Neural crest cell (in vitro differentiated cells): ENCODE data around the gene PIK3C2G. TPM values are rescaled to one million over a fixed set of nuclear protein-coding genes. Genes with fewer than 3 reads are reported as not detected.

Experiments used
- DNase-seq: peaks from one replicate; pipeline ENCODE4 v3.0.0; 2021; ENCODE audit warnings: low read depth, mixed read lengths, low spot score
- H3K27ac Mint-ChIP-seq: one replicate; pipeline ENCODE4 v1.8.0; 2021; ENCODE audit warnings: mild to moderate bottlenecking, mixed read lengths; ENCODE audit not compliant: unreplicated experiment
- H3K27me3 Mint-ChIP-seq: 2 replicates; pipeline ENCODE4 v1.8.0; 2021; ENCODE audit warnings: low read depth, mild to moderate bottlenecking, mixed read lengths
- H3K36me3 Mint-ChIP-seq: 2 replicates; pipeline ENCODE4 v1.8.0; 2021; ENCODE audit warnings: low read depth, mild to moderate bottlenecking, mixed read lengths
- H3K4me1 Mint-ChIP-seq: 2 replicates; pipeline ENCODE4 v1.8.0; 2021; ENCODE audit warnings: mixed read lengths
- H3K4me3 Mint-ChIP-seq: one replicate; pipeline ENCODE4 v1.8.0; 2021; ENCODE audit warnings: mild to moderate bottlenecking, mixed read lengths
- H3K9me3 Mint-ChIP-seq: 2 replicates; pipeline ENCODE4 v1.8.0; 2021; ENCODE audit warnings: mixed read lengths
- CTCF ChIP-seq: fragments of 200-600 bp; sonication (generic); conservative IDR thresholded peaks from 2 replicates; pipeline ENCODE4 v1.5.0; 2021; ENCODE audit warnings: antibody characterized with exemption, mild to moderate bottlenecking
- total RNA-seq: library from RNA; stranded (reverse); gene quantifications from 2 replicates; pipeline ENCODE4 v1.2.1, GENCODE V29; 2021

The PIK3C2G gene
- total RNA-seq, 1 donor from 2014 or later: not detected

GRCh38 chr12:18414671-18415070, 153.4 kb downstream of the PIK3C2G start:
- no peak overlapping the region for H3K27ac Mint-ChIP-seq
- H3K4me3 Mint-ChIP-seq: no peak overlapping the region
- no peak for TF ChIP-seq CTCF

DNA sequence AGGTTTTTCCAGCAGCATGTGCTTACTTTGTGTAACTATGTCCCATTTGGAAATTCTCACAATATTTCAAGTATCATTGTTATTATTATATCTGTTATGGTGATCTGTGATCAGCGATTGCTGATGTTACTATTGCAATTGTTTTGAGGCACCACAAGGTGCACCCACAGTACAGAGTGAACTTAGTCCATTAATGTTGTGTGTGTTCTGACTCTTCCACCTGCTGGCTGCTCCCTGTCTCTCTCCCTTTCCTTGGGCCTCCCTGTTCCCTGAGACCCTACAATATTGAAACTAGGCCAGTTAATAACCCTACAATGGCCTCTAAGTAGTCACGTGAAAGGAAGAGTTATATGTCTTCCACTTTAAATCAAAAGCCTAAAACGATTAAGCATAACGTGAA, 153.9 kb downstream of the PIK3C2G start:
- no peak for TF ChIP-seq CTCF
- Mint-ChIP-seq H3K36me3 (no peaks in the 10 kb centered on the region), H3K27ac (no peak overlapping the region), H3K9me3 (peaks cover 4% of the 10 kb centered on the region), H3K27me3 (no peaks in the 10 kb centered on the region), H3K4me3 (no peak overlapping the region), H3K4me1 (no peaks in the 10 kb centered on the region)
- DNase-seq: no peak

More at GRCh38 chr12:18414671-18415070, 153.4 kb downstream of the PIK3C2G start:
- Mint-ChIP-seq H3K4me1 (no peaks in the 10 kb centered on the region), H3K27me3 (no peaks in the 10 kb centered on the region), H3K36me3 (no peaks in the 10 kb centered on the region), H3K9me3 (peaks cover 5% of the 10 kb centered on the region)
- DNase-seq: no peak

- Mint-ChIP-seq H3K36me3 (no peaks in the 10 kb centered on the region), H3K27ac (no peak overlapping the region), H3K4me1 (no peaks in the 10 kb centered on the region), H3K4me3 (no peak overlapping the region), H3K9me3 (peaks cover 4% of the 10 kb centered on the region), H3K27me3 (no peaks in the 10 kb centered on the region)
- no peak for TF ChIP-seq CTCF
- DNase-seq: no peak
These were observed 155.1 kb downstream of the PIK3C2G start for GRCh38 chr12:18416412-18416811.

GRCh38 chr12:18419311-18419710, 158.0 kb downstream of the PIK3C2G start:
- TF ChIP-seq CTCF: no peak
- Mint-ChIP-seq H3K36me3 (no peaks in the 10 kb centered on the region), H3K9me3 (peaks cover 4% of the 10 kb centered on the region), H3K4me1 (no peaks in the 10 kb centered on the region), H3K4me3 (no peak overlapping the region), H3K27me3 (no peaks in the 10 kb centered on the region), H3K27ac (no peak overlapping the region)
- DNase-seq: no peak

DNA sequence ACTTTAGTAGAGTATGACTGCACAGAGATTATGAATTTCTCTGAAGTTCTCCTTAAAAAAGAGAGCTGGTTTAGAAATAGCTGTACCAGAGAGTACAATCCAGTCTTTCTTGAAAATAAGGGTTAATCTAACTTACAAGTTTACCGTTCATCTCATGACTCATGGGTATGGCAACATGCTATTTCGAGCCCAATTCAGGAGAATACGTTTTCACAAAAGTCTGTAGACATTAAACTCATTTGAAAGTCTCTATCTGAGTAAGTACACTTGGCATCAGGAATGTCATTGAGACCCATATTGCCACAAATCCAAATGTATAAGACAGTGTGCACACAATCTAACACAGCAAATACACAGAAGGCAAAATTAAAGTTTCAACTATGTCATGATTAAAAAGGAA, 160.5 kb downstream of the PIK3C2G start:
- Mint-ChIP-seq H3K36me3 (no peaks in the 10 kb centered on the region), H3K27me3 (no peaks in the 10 kb centered on the region), H3K4me3 (no peak overlapping the region), H3K9me3 (peaks cover 3% of the 10 kb centered on the region), H3K4me1 (no peaks in the 10 kb centered on the region), H3K27ac (no peak overlapping the region)
- DNase-seq: no peak
- TF ChIP-seq CTCF: no peak

DNA sequence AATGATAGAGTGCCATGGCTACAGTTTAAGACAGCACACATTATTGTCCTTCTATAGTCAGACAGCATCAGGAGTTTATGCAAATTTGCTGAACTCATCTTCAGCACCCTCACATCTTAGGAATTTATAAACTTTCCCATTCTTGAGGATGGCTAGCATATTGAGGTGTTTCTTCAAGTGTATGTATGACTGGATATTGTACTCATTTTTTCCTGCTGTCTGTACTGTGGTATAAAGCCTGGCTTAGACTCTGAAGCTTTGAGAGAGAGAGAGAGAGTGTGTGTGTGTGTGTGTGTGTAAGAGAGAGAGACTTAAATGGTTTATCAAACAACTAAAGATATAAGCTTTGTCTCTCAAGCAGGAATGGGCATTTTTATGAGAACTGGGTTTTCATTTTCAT, 161.6 kb downstream of the PIK3C2G start:
- no peaks in the 10 kb centered on the region for H3K9me3 Mint-ChIP-seq
- no peak for DNase-seq
- no peaks in the 10 kb centered on the region for H3K27me3 Mint-ChIP-seq
- no peaks in the 10 kb centered on the region for H3K4me1 Mint-ChIP-seq
- no peaks in the 10 kb centered on the region for H3K36me3 Mint-ChIP-seq
- no peak overlapping the region for H3K4me3 Mint-ChIP-seq
- TF ChIP-seq CTCF: no peak
- no peak overlapping the region for H3K27ac Mint-ChIP-seq
